Karpas-422 (cell line): ENCODE measurements around the gene ART4. TPM values are rescaled to one million over a fixed set of nuclear protein-coding genes. Genes with fewer than 3 reads are reported as not detected.
A peak's percentile ranks its signal among the peaks of the same experiment; 100 is the strongest.

Source experiments
- DNase-seq: peaks from one replicate; pipeline ENCODE4 v3.0.0-alpha.2; 2015
- H2AFZ ChIP-seq: fragments of 200-600 bp; sonication (generic); 2 replicates; pipeline ENCODE4 v1.6.1; 2014; ENCODE audit warnings: antibody characterized with exemption, low read length, mixed read lengths
- H3K27ac ChIP-seq: fragments of 200-600 bp; sonication (generic); 2 replicates; pipeline ENCODE4 v1.5.1; 2014; ENCODE audit warnings: mild to moderate bottlenecking, low read length, moderate library complexity
- H3K27me3 ChIP-seq: fragments of 200-600 bp; sonication (generic); 2 replicates; pipeline ENCODE4 v1.6.1; 2014; ENCODE audit warnings: low read length, mixed read lengths
- H3K36me3 ChIP-seq: fragments of 200-600 bp; sonication (generic); 2 replicates; pipeline ENCODE4 v1.6.1; 2014; ENCODE audit warnings: low read length, mixed read lengths; ENCODE audit not compliant: insufficient read depth
- H3K4me1 ChIP-seq: fragments of 200-600 bp; sonication (generic); 2 replicates; pipeline ENCODE4 v1.6.1; 2014; ENCODE audit warnings: mild to moderate bottlenecking, low read length, mixed read lengths
- H3K4me2 ChIP-seq: fragments of 200-600 bp; sonication (generic); 2 replicates; pipeline ENCODE4 v1.6.1; 2014; ENCODE audit warnings: low read length, low read depth, mild to moderate bottlenecking; ENCODE audit not compliant: poor library complexity, severe bottlenecking
- H3K4me3 ChIP-seq: fragments of 200-600 bp; sonication (generic); 2 replicates; pipeline ENCODE4 v1.5.1; 2014; ENCODE audit warnings: mild to moderate bottlenecking, antibody characterized with exemption, low read length, mixed read lengths
- H3K79me2 ChIP-seq: fragments of 200-600 bp; sonication (generic); 2 replicates; pipeline ENCODE4 v1.6.1; 2014; ENCODE audit warnings: mild to moderate bottlenecking, low read length, mixed read lengths
- H3K9ac ChIP-seq: fragments of 200-600 bp; sonication (generic); 2 replicates; pipeline ENCODE4 v1.6.0; 2014; ENCODE audit warnings: low read length
- H3K9me2 ChIP-seq: fragments of 200-600 bp; sonication (generic), shearing (Covaris generic); replicated peaks from 2 replicates; pipeline ENCODE4 v1.6.0; 2014; ENCODE audit warnings: mild to moderate bottlenecking, low read length, moderate library complexity; ENCODE audit not compliant: insufficient read depth
- H3K9me3 ChIP-seq: fragments of 300-700, 200-600 bp; sonication (generic); 2 replicates; pipeline ENCODE4 v1.6.1; 2014; ENCODE audit warnings: low read length, mixed read lengths
- H4K20me1 ChIP-seq: fragments of 200-600 bp; sonication (generic); 2 replicates; pipeline ENCODE4 v1.6.1; 2014; ENCODE audit warnings: mild to moderate bottlenecking, antibody characterized with exemption, low read length, low read depth; ENCODE audit not compliant: insufficient read depth
- total RNA-seq: library from RNA; depleted of rRNA; stranded (reverse); fragments of >200 nt; shearing (Covaris generic); gene quantifications from 2 replicates; pipeline ENCODE4 v1.2.3, GENCODE V29; 2014; ENCODE audit warnings: low replicate concordance; rRNA removed

The ART4 gene, protein sequence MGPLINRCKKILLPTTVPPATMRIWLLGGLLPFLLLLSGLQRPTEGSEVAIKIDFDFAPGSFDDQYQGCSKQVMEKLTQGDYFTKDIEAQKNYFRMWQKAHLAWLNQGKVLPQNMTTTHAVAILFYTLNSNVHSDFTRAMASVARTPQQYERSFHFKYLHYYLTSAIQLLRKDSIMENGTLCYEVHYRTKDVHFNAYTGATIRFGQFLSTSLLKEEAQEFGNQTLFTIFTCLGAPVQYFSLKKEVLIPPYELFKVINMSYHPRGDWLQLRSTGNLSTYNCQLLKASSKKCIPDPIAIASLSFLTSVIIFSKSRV
- total RNA-seq = not detected in 2 replicates

DNA sequence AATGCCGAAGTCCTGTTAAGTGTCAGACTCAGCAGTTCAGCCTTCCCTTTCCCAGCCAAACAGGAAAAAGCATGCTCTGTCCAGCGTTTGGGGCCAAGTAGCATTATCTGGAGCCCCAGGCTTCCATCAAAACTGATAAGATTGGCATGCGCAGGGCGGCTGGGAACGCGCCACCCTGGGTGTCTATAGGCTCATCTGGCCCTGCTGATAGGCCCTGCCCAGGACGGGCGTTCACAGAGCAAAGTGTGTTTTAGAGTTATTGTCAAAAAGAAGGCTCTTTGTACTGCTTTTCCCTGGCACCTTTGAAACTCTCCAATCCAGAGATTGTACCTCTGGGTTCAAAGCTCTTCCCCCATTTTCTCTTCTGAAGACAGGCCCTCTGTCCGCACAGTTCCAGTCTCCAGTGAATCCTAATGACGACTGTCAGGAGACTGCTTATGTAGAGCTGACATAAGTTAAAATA, at the start of gene ART4:
Gene ART4 (minus strand): TSS at position 102 of the 463 bp plus-strand sequence. CDS start 413 bp downstream, outside the sequence.
- Histone ChIP-seq H3K79me2 (no peaks in the 10 kb centered on the region), H3K4me2 (no peak within 1 kb of the TSS), H3K27me3 (no peaks in the 10 kb centered on the region), H3K4me3 (no peak within 1 kb of the TSS), H3K9ac (no peak within 1 kb of the TSS), H3K27ac (no peak within 1 kb of the TSS), H2AFZ (no peak within 1 kb of the TSS), H3K9me2 (no peaks in the 10 kb centered on the region), H4K20me1 (no peaks in the 10 kb centered on the region), H3K9me3 (no peaks in the 10 kb centered on the region), H3K4me1 (no peaks in the 10 kb centered on the region), H3K36me3 (no peaks in the 10 kb centered on the region)
- no peak for DNase-seq

DNA sequence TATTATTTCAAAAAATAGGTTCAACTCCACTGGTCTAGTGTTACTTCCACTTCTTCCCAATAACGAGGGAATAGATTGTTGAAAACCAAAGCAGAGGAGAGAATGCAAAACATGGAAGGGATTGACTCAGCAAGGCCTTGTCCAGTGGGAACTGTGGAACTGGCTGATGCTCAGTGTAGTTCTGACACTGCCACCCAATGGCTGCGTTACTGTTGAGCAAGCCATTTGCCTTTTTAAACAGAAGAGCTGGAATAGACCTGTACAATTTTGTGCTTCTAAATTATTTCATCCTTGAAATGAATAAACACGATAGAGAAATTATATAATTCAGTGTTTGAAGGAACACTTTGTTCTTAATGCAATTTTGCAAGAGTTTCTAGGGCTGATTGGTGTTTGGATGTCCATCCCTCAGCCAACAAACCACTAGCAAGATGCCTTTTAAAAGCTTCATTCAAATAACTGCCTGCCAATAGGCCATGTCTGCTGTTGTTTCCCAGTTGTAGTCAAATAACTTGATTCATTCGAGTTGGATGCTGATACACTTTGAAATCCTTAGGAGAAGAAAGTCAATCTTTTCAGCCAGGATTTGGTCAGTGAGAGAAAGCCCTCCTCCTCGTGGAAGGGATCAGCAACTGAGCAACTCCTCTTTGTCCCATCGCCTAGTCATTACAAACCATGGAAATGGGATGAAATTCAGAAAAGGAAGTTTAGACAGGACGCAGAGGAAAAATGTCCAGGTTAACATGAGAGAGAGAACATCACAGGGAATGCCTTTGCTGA, 49.6 kb upstream of the ART4 start:
- Histone ChIP-seq H3K9ac (no peak overlapping the region), H3K79me2 (no peaks in the 10 kb centered on the region), H3K27ac (no peak overlapping the region), H3K4me1 (no peaks in the 10 kb centered on the region), H3K4me3 (no peak overlapping the region), H3K4me2 (no peak overlapping the region), H3K36me3 (no peaks in the 10 kb centered on the region), H4K20me1 (no peaks in the 10 kb centered on the region), H3K27me3 (no peaks in the 10 kb centered on the region), H3K9me3 (no peaks in the 10 kb centered on the region), H2AFZ (no peak overlapping the region), H3K9me2 (no peaks in the 10 kb centered on the region)
- no peak for DNase-seq

DNA sequence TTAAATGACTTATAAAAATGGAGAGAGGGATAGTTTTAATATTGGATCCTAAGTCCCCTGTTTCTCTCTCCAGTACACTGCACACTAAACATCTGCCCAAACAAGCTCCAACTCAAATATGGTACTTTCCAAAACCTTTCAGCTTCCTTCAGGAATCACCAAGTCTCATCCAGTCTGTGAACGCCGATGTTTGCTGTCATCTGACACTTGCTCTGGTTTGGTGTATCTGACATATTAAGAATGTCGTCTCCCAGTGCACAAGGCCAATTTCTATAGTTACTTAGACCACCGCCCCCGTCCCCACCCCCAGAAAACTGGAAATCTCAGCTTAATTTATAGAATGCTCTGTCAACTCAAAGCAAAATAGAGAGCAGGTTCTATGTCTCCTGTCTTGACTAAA, 47.4 kb upstream of the ART4 start:
- H4K20me1 ChIP-seq = no peaks in the 10 kb centered on the region
- no peak for DNase-seq
- no peaks in the 10 kb centered on the region for H3K27me3 ChIP-seq
- H3K4me2 ChIP-seq = no peak overlapping the region
- H3K9me3 ChIP-seq = no peaks in the 10 kb centered on the region
- H3K36me3 ChIP-seq = no peaks in the 10 kb centered on the region
- no peaks in the 10 kb centered on the region for H3K9me2 ChIP-seq
- no peak overlapping the region for H3K4me3 ChIP-seq
- H3K27ac ChIP-seq = no peak overlapping the region
- no peak overlapping the region for H3K9ac ChIP-seq
- no peak overlapping the region for H2AFZ ChIP-seq
- H3K79me2 ChIP-seq = no peaks in the 10 kb centered on the region
- no peaks in the 10 kb centered on the region for H3K4me1 ChIP-seq

DNA sequence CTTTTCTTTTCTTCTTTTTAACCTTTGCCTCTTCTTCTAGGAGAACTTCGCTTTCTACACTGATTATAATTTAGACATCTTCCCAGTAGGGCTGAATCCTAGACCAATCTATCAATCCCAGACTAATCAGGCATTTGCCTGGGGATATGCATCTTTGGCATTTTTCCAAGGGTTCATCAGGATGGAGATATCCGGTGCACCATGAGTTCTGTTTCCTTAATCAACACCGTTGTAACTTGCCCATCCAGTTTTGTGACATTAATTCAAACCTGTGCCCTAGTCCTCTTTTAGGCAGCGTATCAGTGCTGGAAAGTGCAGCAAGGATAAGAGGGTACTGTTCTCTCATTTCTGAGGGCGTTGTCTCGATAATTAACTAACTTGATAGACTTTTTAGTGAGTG, 42.9 kb upstream of the ART4 start:
- H3K79me2 ChIP-seq = no peaks in the 10 kb centered on the region
- H3K27ac ChIP-seq = no peak overlapping the region
- H3K9ac ChIP-seq = no peak overlapping the region
- H3K36me3 ChIP-seq = no peaks in the 10 kb centered on the region
- H4K20me1 ChIP-seq = no peaks in the 10 kb centered on the region
- H3K4me3 ChIP-seq = no peak overlapping the region
- H3K4me1 ChIP-seq = peaks cover 18% of the 10 kb centered on the region
- DNase-seq = no peak
- no peaks in the 10 kb centered on the region for H3K9me2 ChIP-seq
- no peaks in the 10 kb centered on the region for H3K27me3 ChIP-seq
- H2AFZ ChIP-seq = no peak overlapping the region
- no peak overlapping the region for H3K4me2 ChIP-seq
- H3K9me3 ChIP-seq = no peaks in the 10 kb centered on the region

DNA sequence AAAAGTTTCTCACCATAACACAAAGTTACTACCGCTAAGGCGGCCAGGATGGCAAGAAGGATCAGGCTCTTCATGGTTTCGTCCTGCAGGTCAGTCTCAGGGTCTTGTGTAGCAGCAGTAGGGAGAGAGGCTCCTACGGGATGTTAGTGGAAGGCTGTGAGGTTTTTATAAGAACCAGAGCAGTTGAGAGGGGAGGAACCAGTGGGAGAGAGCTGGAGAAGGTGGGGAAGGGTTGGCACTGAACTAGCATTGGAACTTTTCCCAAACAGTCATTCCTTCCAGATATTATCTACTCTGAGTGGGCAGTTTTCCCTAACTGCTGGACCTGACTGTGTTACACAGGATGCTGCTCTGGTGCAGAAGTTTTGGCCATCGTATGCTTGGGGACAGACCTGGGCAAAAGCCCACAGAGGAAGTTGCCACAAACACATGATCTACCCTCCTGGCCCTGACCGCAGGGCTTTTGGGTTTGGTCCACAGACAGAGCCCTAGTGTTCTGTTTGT, 42.4 kb upstream of the ART4 start, which contains the start of gene MGP:
Gene MGP (minus strand): TSS at position 137 of the 504 bp plus-strand sequence. CDS start 63 bp downstream, at position 74.
- peak within 1 kb of the TSS; percentile 39; the same call in 1 of the 2 replicates for H3K4me3 ChIP-seq
- peak within 1 kb of the TSS; percentile 46; the same call in 1 of the 2 replicates for H2AFZ ChIP-seq
- no peaks in the 10 kb centered on the region for H3K9me2 ChIP-seq
- no peaks in the 10 kb centered on the region for H3K9me3 ChIP-seq
- H4K20me1 ChIP-seq = no peaks in the 10 kb centered on the region
- no peaks in the 10 kb centered on the region for H3K36me3 ChIP-seq
- H3K4me1 ChIP-seq = peaks cover 21% of the 10 kb centered on the region
- H3K27ac ChIP-seq = no peak within 1 kb of the TSS
- peak within 1 kb of the TSS; percentile 32; the same call in 1 of the 2 replicates for H3K9ac ChIP-seq
- DNase-seq = no peak
- H3K27me3 ChIP-seq = no peaks in the 10 kb centered on the region
- no peaks in the 10 kb centered on the region for H3K79me2 ChIP-seq
- peak within 1 kb of the TSS; percentile 71 for H3K4me2 ChIP-seq

DNA sequence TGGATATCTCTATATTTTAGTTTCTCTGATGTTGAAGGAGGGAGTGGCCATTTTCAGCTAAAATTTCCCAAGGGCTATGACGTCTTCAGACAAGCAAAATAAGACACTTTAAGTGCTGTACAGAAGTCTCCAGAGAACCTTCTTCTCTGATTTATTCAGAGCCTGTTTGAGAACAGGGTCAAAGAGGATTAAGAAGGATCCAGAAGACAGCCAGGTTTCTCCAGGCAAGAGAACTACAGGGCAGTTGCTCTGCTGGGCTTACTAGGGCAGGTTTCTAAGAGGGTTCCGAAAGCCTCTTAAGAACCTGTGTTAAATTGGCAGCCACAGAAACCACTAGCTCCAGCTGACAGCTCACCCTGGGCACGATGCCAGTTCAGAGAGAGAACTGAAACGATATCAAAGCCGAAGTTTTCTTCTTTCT, 41.1 kb upstream of the ART4 start:
- no peaks in the 10 kb centered on the region for H3K9me2 ChIP-seq
- H3K79me2 ChIP-seq = no peaks in the 10 kb centered on the region
- peaks cover 22% of the 10 kb centered on the region for H3K4me1 ChIP-seq
- H3K36me3 ChIP-seq = no peaks in the 10 kb centered on the region
- DNase-seq = peak; percentile 88
- no peak overlapping the region for H3K27ac ChIP-seq
- H3K27me3 ChIP-seq = no peaks in the 10 kb centered on the region
- no peaks in the 10 kb centered on the region for H4K20me1 ChIP-seq
- H3K4me2 ChIP-seq = peak overlapping the region; percentile 71
- H3K4me3 ChIP-seq = peak overlapping the region; percentile 39; the same call in 1 of the 2 replicates
- peak overlapping the region; percentile 46; the same call in 1 of the 2 replicates for H2AFZ ChIP-seq
- H3K9ac ChIP-seq = peak overlapping the region; percentile 32; the same call in 1 of the 2 replicates
- H3K9me3 ChIP-seq = no peaks in the 10 kb centered on the region

DNA sequence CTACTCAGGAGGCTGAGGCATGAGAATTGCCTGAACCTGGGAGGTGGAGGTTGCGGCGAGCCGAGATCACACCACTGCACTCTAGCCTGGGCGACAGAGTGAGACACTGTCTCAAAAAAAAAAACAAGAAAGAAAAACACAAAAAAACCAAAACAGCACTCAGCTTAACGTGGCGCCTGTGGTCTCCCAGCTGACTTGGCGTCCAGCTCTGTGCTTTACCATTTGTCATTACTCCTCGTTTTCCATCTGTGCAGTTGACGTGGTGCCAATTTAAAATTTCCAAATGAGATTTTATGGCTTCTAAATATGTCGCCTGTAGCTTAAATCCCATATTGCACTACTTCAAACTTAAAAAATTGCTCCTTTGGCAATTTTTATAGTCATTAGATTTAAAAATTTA, 40.4 kb upstream of the ART4 start:
- DNase-seq = no peak
- Histone ChIP-seq H3K9me3 (no peaks in the 10 kb centered on the region), H3K36me3 (no peaks in the 10 kb centered on the region), H3K9me2 (no peaks in the 10 kb centered on the region), H3K27ac (no peak overlapping the region), H3K4me3 (no peak overlapping the region), H3K79me2 (no peaks in the 10 kb centered on the region), H3K4me2 (peak overlapping the region; percentile 71), H4K20me1 (no peaks in the 10 kb centered on the region), H3K9ac (no peak overlapping the region), H3K27me3 (no peaks in the 10 kb centered on the region), H3K4me1 (peaks cover 24% of the 10 kb centered on the region), H2AFZ (no peak overlapping the region)
